Ascending aorta (tissue), 2 donors: ENCODE measurements around the gene SNRPA1. TPM values are rescaled to one million over a fixed set of nuclear protein-coding genes. Genes with fewer than 3 reads are reported as not detected.

Source experiments
- DNase-seq, 2 donors: peaks; one replicate each; pipeline ENCODE4 v3.0.0-alpha.2; 2019; ENCODE audit warnings: low spot score in 2 of 2
- H3K27ac ChIP-seq, 2 donors: fragments of 200-600 bp; sonication (generic); one replicate each; pipeline ENCODE4 v1.5.1; 2016 to 2017; ENCODE audit warnings: mild to moderate bottlenecking in 1 of 2
- H3K27me3 ChIP-seq: fragments of 200-600 bp; sonication (generic); one replicate; pipeline ENCODE4 v1.5.1; 2017
- H3K36me3 ChIP-seq, 2 donors: fragments of 200-600 bp; sonication (generic); one replicate each; pipeline ENCODE4 v1.5.1; 2016
- H3K4me1 ChIP-seq, 2 donors: fragments of 200-600 bp; sonication (generic); one replicate each; pipeline ENCODE4 v1.5.1; 2016 to 2017; ENCODE audit warnings: mild to moderate bottlenecking in 1 of 2
- H3K4me3 ChIP-seq, 2 donors: fragments of 200-600 bp; sonication (generic); one replicate each; pipeline ENCODE4 v1.5.1; 2016 to 2017; ENCODE audit warnings: mild to moderate bottlenecking in 1 of 2
- H3K9me3 ChIP-seq, 2 donors: fragments of 200-600 bp; sonication (generic); one replicate each; pipeline ENCODE4 v1.5.1; 2016
- intact Hi-C: fragments of 100-400 bp; cut with DNase I; formaldehyde crosslinking; loops from one replicate; pipeline ENCODE4 v1.15.1; 2023
- total RNA-seq: library from RNA; depleted of rRNA; stranded (reverse); fragments of >200 nt; gene quantifications from one replicate; pipeline ENCODE4 v1.1.0, GENCODE V29; 2016
- TF ChIP-seq, protein P1 (sequence below), 3 experiments: fragments of 200-600 bp in 2 of 3; fragments of 450-650 bp in 1 of 3; sonication (generic) in 2 of 3; IDR thresholded peaks; one replicate each; pipeline ENCODE4 v1.5.1; 2016 to 2019; ENCODE audit warnings: antibody characterized with exemption in 3 of 3, mild to moderate bottlenecking in 1 of 3, moderate library complexity in 1 of 3

Gene SNRPA1
- total RNA-seq, 1 donor from 2014 or later: 17.8 TPM

DNA sequence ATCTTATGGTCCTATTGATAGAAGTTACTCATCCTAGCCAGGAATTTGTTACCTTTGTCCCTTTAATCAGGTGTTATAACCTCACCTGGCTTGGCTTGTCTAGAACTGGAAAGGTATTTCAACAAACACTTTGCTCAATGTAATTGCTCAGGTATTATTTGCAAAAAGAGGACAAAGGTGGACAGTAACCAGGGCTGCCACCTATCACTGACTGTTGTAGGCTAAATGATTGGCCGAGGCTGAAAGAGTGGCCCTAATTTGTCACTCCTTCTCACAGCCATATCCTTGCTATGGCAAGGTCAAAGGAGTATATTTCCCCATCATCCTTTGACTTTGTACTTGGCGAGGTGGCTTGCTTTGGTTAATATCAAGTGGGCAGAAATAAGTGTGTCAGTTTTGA is 15.0 kb downstream of the SNRPA1 start:
- no peaks in the 10 kb centered on the region for H3K9me3 ChIP-seq
- H3K36me3 ChIP-seq: peaks cover 46 to 57% of the 10 kb centered on the region in 2 donors
- H3K4me3 ChIP-seq: no peak overlapping the region
- intact Hi-C loops: no loop called here
- H3K27me3 ChIP-seq: no peaks in the 10 kb centered on the region
- peaks cover 0 to 14% of the 10 kb centered on the region in 2 donors for H3K4me1 ChIP-seq
- no peak overlapping the region for H3K27ac ChIP-seq
- TF ChIP-seq, protein P1, sequence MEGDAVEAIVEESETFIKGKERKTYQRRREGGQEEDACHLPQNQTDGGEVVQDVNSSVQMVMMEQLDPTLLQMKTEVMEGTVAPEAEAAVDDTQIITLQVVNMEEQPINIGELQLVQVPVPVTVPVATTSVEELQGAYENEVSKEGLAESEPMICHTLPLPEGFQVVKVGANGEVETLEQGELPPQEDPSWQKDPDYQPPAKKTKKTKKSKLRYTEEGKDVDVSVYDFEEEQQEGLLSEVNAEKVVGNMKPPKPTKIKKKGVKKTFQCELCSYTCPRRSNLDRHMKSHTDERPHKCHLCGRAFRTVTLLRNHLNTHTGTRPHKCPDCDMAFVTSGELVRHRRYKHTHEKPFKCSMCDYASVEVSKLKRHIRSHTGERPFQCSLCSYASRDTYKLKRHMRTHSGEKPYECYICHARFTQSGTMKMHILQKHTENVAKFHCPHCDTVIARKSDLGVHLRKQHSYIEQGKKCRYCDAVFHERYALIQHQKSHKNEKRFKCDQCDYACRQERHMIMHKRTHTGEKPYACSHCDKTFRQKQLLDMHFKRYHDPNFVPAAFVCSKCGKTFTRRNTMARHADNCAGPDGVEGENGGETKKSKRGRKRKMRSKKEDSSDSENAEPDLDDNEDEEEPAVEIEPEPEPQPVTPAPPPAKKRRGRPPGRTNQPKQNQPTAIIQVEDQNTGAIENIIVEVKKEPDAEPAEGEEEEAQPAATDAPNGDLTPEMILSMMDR (IDR thresholded peaks at IDR 0.05): no peak
- no peak for DNase-seq

- peak overlapping the region; percentile 67 to 90 for H3K4me3 ChIP-seq
Observed at GRCh38 chr15:101277943-101278564, 17.0 kb downstream of the SNRPA1 start.

DNA sequence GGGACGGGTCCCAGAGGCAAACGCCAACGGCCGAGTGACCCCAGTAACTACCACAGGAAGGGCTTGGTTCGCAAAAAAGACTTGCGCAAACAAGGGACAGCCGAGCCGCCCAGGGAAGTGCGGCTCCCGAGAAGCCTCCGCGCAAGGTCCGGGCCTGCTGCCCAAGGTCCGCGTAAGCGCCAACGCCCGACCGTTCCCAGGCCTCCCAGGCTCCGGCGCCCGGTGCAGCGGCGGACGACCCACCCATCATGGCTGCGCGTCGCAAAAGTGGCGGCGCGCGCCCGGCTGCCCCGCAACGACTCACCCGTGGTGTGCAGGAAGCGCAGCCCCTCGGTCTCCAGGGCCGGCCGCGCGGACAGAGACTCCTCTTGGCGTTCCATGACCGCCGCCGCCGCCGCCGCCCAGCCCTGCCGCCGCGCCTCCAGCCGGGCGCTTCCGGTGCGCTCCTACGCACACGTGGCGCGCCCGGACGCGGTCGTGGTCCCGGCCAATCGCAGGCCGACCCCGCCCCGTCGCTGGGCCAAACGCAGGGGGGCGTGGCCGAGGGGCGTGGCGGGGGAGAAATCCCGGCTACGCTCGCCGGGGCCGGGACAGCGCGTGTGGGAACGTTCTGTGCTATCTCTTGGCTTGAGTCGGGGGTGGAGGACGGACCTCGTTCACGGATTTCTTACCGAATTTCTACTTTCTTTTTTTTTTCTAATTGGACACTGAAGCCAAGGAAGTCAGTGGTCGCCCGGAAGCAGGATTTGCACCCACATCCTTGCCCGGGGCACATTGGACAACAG is 17.8 kb downstream of the SNRPA1 start, which contains the start of gene SELENOS:
SELENOS (minus strand) TSS at position 448 of the 785 bp plus-strand sequence; CDS start at position 380, 68 bp downstream.
- H3K36me3 ChIP-seq: peaks cover 47 to 57% of the 10 kb centered on the region in 2 donors
- H3K27me3 ChIP-seq: no peaks in the 10 kb centered on the region
- peak within 1 kb of the TSS; percentile 89 to 93 for H3K27ac ChIP-seq
- peak within 1 kb of the TSS; percentile 67 to 90 for H3K4me3 ChIP-seq
- peaks cover 0 to 14% of the 10 kb centered on the region in 2 donors for H3K4me1 ChIP-seq
- intact Hi-C loops: loop anchor here (1.0 to 5.0 kb wide), 3 partner anchors 18 to 675 kb away; partner anchors contain the start of genes ASB7, LINS1, LRRK1 and SNRPA1
- DNase-seq: peak; percentile 52 to 93
- TF ChIP-seq, protein P1 (IDR thresholded peaks at IDR 0.05): no peak
- H3K9me3 ChIP-seq: no peaks in the 10 kb centered on the region

More at GRCh38 chr15:101277943-101278564, 17.0 kb downstream of the SNRPA1 start:
- Histone ChIP-seq H3K27ac (peak overlapping the region; percentile 89 to 93), H3K9me3 (no peaks in the 10 kb centered on the region), H3K4me1 (peaks cover 0 to 14% of the 10 kb centered on the region in 2 donors), H3K27me3 (no peaks in the 10 kb centered on the region), H3K36me3 (peaks cover 47 to 57% of the 10 kb centered on the region in 2 donors)
- no peak for DNase-seq
- intact Hi-C loops: loop anchor here (1.0 to 5.0 kb wide), 3 partner anchors 17 to 676 kb away; partner anchors contain the start of genes ASB7, LINS1, LRRK1 and SNRPA1
- TF ChIP-seq, protein P1 (IDR thresholded peaks at IDR 0.05): no peak

DNA sequence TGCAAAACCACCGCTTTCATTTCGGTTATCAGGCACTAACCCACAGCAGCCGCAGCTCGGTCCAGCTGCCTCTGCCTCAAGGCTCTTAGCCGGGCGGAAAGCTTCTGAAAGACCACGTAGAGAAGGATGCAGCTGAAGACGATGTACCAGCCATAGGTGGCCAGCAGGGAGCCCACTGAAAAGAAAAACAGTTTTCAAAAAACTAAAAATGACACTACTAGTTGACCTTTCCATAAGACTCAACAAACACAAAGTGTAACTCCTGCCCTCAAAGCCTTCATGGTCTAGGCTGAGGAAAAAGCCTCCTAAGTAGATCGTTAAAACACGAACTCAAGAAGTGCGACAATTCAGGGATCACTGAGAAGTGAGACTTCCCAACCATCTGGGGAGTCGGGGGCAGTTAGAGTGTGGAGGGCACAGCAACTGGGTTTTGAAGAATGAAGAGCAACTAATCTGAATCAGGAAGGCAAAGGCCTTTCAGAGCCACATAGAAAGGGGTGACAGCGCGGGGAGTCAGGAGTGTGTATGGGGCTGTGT is 18.5 kb downstream of the SNRPA1 start:
- no peak for DNase-seq
- TF ChIP-seq, protein P1 (IDR thresholded peaks at IDR 0.05): peak in 2 of 3 experiments; percentile 27 to 28
- Histone ChIP-seq H3K36me3 (peaks cover 49 to 57% of the 10 kb centered on the region in 2 donors), H3K4me1 (peaks cover 0 to 14% of the 10 kb centered on the region in 2 donors), H3K9me3 (no peaks in the 10 kb centered on the region), H3K27ac (peak overlapping the region; percentile 89 to 93), H3K27me3 (no peaks in the 10 kb centered on the region), H3K4me3 (peak overlapping the region; percentile 67 to 90)
- intact Hi-C loops: loop anchor here (1.0 to 5.0 kb wide), 3 partner anchors 19 to 674 kb away; partner anchors contain the start of genes ASB7, LINS1, LRRK1 and SNRPA1

- Histone ChIP-seq H3K4me1 (peaks cover 0 to 14% of the 10 kb centered on the region in 2 donors), H3K36me3 (peaks cover 50 to 58% of the 10 kb centered on the region in 2 donors), H3K9me3 (no peaks in the 10 kb centered on the region), H3K4me3 (no peak overlapping the region), H3K27me3 (no peaks in the 10 kb centered on the region), H3K27ac (no peak overlapping the region)
- intact Hi-C loops: loop anchor here (5.0 kb wide), 2 partner anchors 358 to 673 kb away; partner anchors contain the start of genes ASB7, LINS1 and LRRK1
- DNase-seq: no peak
- TF ChIP-seq, protein P1 (IDR thresholded peaks at IDR 0.05): no peak
Observed at GRCh38 chr15:101275018-101275417, 20.0 kb downstream of the SNRPA1 start.
